Hepatic stellate cell (primary cell): ENCODE data around the gene NAALADL2.
A peak's percentile ranks its signal among the peaks of the same experiment; 100 is the strongest.

Experiments used
- DNase-seq: peaks from one replicate; pipeline ENCODE4 v3.0.0; 2011; ENCODE audit warnings: low spot score

The NAALADL2 gene

DNA sequence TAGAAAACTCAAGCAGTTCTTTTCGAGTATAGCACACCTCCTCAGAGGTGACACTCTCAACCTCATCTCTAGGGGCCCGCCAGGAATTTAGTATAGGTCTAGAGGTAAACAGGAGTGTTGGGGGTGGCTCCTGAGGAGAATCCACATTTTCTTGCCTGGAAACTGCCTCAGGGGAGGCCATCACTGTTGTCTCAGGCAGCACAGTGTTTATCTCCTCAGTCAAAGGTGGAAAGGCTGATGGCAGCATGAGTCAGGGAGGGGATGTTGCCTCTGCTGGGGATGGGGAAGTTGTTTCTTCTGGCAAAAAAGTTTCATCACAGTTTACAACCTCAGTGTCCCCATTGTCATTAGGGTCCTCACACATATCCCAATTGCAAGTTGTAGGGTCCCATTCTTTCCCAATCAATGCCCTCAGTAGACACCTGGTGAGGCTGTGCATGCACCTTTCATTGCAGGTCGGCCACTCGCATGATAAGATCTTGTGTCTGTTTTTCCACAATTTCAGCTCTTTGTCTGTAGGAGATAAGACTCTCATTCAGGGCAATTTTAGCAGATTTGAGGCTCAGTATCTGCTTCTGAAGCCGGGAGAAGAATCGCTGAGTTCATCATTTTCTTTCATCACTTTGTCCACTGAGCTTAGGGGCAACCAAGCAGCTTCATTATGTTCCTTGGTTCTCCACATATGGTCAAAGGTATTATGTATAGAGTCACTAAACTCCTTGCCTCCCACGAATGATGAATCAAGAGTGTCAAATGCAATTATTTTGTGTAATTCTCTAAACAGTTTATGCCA is 25.8 kb downstream of the NAALADL2 start:
- no peak for DNase-seq

DNA sequence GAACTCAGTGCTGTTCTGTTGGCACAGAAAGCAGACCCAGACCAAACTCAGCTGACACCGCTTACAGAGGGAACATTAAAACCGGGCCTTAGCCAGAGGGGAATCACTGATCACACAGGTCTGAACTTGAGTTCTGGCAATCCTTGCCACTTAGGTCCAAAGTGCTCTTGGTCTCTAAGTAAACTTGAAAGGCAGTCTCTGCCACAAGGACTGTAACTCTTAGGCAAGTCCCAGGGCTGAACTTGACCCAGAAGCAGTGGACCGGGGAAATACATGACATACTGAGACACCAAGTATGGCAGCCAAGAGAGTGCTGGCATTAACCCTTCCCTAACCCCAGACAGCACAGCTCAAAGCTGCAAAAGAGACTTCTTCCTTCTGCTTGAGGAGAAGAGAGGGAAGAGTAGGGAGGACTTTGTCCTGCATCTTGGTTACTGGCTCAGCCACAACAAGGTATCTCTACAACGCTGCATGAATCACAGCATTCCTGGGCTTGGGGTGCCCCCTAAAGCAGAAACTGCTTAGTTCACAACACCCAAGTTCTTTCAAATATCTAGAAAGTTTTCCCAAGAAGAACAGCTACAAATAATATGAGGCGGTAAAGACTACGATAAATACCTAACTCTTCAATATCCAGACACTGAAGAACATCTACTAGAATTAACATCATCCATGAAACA is 32.5 kb downstream of the NAALADL2 start:
- no peak for DNase-seq

DNA sequence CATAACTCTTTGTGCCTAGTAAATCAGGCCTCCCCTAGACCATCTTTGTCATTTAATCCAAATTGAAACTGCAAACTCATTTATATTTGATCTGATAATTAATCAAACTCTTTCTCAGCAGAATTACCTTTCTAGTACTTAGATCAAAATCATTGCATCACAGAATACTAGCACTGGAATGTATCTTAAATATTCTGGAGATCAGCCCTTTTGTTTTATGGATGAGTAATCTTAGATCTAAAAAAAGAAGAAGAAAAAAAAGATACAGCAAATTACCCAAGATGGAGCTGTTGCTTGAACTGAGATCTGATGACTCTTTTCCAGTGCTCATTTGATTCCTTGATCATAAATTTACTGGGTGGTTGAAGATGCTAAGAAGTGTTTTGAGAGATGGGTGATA is 47.9 kb downstream of the NAALADL2 start:
- DNase-seq, result peak; percentile 1

DNA sequence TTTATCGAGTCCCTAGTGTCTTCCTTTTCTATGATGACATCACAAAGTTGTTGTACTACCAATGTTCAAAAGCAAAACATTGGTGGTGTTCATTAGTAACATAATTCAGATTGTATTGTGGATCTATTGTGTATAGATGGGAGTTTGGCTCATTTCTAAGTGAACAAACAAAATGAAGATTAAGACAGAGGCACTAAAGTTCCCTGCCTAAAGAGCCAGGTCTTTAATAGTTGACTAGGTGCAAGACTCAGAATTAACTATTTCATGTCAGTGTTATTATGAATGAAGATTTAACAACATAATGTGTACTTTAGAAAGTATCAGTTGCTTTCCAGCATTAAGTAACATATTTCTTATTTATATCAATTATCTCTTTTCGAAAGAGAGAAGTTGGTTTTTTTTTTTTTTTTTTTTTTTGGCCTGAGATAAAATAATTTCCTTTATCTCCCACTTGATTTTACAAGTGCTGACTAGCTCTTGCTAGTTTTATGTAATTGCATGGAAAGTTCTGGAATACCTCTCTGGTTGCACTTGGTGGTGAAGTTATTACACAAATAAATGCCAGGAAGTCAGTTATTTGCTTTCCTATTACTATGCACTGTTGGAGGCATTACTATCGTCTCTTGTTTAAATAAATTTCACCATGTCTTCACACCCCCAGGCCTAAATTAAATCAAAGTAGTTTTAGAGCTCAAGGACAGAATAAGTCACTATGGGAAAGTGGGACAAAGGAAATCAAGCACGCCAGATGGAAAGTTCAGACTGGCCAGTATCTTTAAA is 48.7 kb downstream of the NAALADL2 start:
- no peak for DNase-seq

DNA sequence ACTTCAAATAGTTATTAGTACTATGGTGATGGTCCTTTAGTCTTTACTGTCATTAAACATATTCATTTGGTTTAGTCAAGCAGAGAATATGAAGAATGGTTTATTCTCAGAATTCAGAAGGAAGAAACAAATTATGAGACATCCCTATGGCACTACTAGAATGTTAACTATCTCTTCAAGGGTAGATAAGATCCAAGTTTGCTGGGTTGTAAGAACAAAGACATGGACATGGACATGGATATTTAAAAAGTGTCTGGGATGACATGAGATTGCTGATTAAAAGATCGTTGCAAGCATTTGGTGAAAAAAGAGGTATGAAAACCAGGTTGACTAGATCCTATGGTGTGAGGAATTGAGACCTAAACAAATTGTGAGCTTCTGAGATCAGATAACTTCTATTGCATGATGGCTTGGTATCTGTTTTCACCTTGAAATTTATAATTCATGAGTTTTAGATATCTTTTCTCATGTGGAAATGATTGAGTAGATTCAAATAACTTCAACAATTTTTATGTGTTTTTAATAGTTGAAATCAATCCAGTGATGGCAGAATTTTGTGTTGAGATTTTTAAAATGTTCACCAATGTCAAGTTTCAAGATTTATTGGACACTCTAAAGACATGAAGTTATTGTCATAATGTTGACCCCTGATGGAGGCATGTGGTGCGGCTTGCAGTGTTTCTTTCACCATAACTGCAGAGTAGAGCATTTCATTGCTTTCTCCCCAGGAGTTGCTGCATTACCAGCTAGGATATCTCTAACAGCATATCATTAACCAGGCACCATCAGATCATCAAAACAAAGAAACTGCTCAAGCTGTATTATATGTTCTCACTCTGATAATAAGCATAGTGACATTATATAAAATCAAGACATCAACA is 72.6 kb downstream of the NAALADL2 start:
- no peak for DNase-seq

DNA sequence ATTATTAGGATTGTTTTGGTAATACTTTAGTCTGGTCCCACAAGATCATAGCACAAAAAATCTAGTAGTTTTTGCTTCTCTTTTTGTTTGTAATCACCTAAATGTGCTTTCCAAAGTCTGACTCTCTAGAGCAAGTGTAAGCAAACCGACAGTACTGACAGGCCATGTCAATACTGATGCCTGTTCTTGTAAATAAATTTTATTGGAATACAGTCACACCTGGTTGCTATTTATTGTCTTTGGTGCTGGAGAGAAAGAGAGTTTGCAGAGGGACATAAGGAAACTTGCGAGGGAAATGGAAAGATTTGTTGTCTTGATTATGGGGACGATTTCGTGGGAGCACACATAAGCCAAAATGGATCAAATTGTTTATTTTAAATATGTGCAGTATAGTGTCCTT is 77.5 kb downstream of the NAALADL2 start:
- no peak for DNase-seq

DNA sequence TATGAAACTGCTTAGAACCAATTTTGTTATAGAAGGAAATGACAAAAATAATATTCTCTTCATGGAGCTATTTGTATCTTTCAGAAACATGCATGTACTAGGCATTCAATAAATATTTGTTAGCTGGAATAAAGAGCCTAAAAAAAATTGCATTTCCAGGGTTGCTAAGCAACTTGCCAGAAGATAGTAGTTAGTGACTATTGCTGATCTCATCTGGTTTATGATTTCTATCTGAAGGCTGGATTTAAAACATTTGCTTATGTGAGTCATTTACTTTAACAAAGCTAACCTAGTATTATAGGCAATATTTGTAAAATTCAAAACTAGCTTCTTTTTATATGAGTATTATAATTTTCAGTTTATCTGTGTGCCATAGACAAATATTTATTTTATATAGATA is 78.3 kb downstream of the NAALADL2 start:
- DNase-seq, result no peak

DNA sequence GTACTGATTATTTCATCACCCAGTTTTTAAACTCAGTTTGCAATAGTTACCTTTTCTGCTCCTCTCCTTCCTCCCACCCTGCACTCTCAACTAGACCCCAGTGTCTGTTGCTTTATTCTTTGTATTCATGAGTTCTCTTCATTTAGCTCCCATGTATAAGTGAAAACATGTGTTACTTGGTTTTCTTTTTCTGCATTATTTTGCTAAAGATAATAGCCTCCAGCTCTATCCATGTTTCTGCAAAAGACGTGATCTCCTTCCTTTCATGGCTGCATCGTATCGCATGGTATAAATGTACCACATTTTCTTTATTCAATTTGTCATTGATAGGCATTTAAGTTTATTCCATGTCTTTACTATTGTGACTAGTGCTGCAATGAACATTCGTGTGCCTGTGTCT is 79.0 kb downstream of the NAALADL2 start:
- no peak for DNase-seq

DNA sequence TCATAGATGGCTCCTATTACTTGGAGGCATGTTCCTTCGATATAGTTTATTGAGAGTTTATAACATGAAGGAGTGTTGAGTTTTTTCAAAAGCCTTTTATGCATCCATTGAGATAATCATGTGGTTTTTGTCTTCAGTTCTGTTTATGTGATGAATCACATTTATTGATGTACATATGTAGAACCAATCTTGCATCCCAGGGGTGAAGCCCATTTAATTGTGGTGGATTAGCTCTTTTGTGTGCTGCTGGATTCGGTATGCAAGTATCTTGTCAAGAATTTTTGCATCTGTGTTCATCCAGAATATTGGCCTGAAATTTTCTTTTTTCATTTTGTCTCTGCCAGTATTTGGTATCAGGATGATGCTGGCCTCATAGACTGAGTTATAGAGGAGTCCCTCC is 81.0 kb downstream of the NAALADL2 start:
- no peak for DNase-seq

DNA sequence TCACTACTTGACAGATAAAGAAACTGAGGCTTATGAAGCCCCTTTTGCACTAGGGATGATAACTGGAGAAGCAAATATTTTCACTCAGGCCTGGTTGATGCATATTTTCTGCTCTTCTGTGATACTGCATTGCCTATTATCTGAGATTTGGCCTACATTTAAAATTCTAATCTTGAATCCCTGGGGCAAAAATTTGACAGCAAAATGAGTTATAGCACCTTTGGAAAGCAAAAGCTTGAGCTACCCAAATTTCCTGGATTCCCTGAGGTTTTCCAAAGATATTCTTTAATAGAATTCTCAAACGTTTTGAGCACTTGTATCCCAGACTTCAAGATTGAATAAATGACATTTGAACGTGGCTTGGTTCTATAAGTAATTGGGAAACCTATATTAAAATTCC is 86.1 kb downstream of the NAALADL2 start:
- DNase-seq, result no peak

DNA sequence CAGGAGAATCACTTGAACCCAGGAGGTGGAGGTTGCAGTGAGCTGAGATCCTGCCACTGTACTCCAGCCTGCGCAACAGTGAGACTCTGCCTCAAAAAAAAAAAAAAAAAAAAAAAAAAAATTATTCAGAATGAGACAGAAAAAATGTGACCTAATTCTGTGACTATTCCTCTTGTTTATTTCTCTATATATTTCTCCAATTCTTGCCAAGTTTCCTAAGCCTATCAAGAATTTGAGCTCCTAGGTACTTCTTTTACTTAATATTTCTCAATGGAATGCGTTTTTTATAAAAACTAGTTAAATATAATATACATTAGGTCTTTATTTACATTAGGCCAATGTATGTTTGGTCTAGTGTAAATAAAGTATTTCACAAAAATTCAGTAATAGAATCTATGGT is 86.8 kb downstream of the NAALADL2 start:
- DNase-seq, result no peak

DNA sequence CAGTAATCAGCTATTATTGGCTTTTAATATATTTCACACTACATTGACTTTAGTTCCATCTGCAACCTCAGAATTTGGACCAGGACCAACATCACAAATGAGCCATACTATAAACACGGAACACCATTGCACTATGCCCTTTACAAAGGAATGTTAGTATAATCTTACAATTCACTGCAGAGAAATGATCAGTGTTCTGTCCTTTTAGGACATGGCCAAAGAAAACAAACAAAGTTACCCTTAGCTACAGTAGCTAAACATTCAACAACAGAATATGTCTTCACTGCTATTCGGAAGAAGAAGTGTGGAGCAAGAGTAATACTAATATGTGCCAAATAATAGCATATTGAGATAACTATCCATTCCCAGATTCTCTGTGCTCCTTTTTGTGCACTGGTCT is 90.4 kb downstream of the NAALADL2 start:
- DNase-seq, result peak; percentile 11

DNA sequence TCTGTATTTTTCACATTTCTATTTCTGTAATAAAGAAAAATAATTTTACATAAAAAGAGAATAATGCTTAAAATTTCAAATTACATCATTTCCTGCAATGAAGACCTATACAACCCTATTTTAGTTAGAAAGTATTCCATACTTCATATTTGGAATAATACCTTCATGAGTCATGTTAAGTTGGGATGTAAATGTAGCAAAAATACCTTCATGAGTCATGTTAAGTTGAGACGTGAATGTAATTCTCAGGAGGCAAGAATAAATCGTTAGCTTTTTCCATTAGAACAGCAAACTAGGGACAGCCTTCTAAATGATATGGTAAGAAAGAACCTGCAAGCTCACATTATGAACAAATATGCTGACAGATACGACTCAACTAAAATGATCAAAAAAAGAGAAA is 91.9 kb downstream of the NAALADL2 start:
- no peak for DNase-seq

DNA sequence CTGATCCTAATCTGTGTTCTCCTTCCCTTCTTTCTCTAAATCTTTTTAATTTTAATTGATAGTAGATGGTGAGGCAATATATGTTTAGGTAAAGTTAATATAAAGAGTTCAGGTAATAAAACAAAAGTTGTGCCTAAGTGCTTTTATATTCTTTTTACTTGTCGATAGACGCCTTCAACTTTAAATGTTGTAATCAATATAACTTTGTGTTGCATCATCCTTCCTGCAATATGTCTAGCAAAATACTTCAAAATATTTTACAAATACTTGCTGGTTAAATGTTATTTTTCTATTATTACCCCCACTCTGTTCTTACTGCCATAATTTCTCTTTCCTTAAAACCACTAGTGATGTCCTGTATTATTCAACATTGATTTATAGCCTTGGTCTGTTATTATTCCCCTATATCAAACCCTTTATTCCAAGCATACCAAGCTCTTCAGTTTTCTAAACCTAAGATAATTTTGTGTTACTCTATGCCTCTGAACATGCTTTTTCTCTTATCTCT is 92.4 kb downstream of the NAALADL2 start:
- DNase-seq, result no peak

DNA sequence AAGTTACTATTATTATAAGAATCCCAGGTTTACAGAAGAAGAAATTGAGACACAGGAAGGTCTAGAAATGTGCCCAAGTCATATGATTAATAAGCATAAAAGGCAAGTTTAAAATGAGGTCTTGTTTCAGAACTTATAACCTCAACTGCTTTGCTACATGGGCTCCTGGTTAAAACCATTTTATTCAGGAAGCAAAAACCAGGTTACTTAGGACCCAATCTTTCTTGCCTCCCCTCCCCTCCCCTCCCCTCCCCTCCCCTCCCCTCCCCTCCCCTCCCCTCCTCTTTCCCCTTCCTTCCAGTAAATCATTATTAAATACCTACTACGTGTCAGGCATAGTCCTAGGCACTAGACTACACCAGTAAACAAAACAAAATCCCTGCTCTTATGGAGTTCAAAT is 93.9 kb downstream of the NAALADL2 start:
- DNase-seq, result no peak

DNA sequence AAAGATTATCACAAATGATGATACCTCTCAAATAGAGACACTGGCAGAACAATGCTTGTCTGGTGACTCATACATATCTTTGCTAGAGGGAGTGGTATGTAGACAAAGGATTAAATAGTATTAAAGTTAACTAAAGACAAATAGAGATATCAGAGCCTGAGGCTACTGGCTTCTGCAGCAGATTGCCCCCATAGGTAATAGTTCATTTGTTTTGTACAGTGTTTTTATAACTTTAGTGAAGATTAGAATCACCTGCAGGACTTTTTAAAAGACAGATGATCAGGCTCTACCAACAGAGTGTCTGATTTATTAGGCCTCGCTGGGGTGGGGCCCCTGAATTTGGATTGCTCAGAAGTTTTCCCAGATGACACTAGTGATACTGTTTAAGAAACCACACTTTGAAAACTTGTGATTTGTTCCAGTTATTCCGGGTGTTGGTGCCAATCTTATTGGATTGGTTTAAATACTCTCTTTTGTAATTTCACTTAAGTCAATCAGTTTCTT is 96.4 kb downstream of the NAALADL2 start:
- peak; percentile 4 for DNase-seq

DNA sequence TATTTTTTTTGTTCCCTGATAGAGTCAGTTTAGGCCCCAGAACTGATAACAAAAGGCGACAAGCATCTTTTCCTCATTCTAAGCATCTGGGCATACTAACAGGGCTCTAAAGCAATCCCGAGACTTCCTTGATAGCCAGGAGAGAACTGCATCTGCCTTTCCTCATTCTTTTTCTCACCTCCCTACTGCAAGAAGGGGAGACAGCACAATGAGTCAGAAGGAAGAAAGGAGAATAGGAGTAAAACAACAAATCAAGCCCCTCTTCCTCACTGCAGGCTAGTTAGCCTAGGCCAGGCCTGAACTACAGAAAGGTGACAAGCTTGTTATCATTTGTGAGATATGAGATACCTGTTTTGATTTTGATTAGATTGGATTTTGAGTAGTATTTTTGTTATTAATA is 97.9 kb downstream of the NAALADL2 start:
- no peak for DNase-seq

DNA sequence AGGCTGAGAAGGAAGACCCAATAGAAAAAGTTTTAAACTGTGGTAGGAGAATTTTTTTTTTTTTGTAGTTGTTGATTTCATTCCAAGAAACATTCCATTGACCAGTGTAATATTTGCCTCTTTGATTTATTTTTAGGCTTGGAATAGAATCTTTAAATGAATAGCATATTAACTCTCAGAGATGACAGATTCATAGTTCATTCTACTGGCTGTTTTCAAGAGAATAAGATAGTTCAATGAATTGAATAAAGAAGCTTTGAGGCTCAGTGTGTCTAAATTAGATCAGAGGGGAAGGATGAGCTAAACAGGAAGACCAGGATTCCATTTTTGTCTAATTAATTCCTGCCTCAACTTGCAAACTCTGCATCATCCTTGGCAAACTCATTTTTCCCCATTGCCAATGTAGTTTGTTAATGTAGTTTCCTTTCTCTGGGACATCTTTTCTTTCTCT is 98.4 kb downstream of the NAALADL2 start:
- DNase-seq, result no peak

DNA sequence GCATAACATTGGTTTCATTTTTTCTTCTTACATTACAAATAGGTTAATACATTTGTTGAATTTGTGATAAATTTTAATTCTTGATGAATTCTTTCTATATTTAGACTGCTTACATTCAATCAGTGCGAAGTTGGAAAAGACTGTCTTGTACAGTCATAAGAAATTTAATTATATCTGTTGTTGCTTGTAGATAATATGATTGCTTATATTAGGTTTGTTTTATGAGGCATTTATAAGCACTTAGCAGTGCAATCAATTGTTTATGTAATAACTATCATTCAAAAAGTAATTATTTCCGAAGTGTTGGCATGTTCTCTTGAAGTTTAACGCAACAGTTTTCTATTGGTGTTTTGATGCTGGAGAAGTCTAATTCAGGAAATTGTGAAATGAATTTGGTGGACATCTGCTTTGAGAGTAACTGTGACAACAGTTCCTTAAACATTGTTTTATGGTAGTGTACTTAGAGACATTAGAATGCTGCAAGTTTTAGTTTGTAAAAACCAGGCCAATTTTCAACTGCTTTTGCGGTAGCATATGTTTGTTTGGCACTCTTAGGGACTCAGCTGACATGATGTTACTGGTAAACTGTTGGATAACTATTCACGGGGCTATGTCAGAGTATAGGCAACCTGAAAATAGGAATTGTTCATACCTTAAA is 99.7 kb downstream of the NAALADL2 start:
- no peak for DNase-seq

DNA sequence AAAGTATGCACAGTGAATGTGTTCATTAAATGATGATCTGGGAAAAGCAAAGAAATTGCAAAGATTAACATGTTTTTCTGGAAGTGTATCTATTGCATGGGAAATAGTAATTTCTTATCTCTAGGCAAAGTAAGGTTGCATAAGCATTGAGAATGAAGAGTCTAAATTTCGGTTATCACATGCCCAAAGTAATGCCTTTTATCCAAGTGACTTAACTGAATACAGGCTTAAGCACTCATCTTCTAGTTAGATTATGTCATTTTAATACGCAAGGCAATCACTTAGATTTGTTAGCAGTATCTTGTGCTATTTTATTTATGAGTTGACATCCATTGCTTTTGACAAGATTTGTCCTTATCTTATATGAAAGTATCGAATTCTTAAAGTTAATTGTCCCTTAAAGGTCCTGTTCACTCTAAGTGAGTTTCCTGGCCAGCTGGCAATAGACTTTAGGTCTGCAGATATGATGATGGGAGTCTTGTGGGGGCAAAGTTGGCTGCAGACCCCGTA is 100.5 kb downstream of the NAALADL2 start:
- DNase-seq, result no peak

DNA sequence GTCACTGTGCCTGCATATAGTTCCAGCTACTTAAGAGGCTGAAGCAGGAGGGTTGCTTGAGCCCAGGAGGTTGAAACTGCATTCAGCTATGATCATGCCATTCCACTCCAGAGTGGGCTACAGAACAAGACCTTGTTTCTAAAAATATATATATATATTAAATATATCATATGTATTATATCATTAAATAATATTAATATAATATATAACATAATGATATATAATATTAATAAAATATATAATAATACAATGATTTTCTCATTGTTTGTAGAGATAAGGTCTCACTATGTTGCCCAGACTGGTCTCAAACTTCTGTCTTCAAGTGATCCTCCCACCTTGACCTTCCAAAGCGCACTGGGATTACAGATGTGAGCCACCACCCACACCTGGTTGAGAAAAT is 101.8 kb downstream of the NAALADL2 start:
- DNase-seq, result no peak
